ENCODE results near the gene RAB3IL1. TPM values are rescaled to one million over a fixed set of nuclear protein-coding genes. Genes with fewer than 3 reads are reported as not detected.

RAB3IL1 gene
- total RNA-seq, 2 experiments from 2014 or later = not detected

DNA sequence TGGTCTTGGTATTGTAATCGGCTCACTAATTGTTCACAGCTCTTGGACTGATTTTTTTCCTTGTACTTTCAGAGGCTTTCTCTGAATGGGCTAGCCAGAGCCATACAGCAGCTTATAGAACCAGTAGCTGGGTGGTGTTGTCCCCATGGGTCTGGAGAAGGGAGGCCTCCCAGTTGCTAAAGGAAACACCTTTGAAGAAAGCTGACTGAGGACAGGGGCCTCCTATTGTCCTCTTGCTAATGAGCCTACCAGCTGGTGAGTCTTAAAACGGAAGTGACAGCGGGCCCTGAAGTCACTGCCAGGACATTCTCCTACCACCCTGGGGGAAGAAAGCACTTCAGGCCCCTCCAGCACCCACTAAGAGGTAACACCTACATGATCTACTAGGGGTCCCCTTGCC is 36.0 kb downstream of the RAB3IL1 start:
- H3K27ac Mint-ChIP-seq = no peak overlapping the region
- no peaks in the 10 kb centered on the region for H3K36me3 Mint-ChIP-seq (ENCODE audit: low read depth)
- no peaks in the 10 kb centered on the region for H3K27me3 Mint-ChIP-seq
- H3K4me1 Mint-ChIP-seq (ENCODE audit: low read depth) = no peaks in the 10 kb centered on the region
- POLR2A ChIA-PET = no interaction called here
- intact Hi-C loops (cut with micrococcal nuclease) = no loop called here
- DNase-seq (no peak), ATAC-seq (no peak)
- CTCF ChIA-PET = interaction anchor here (0.8 to 5.8 kb wide), 7 partner anchors 9 to 227 kb away, joined by 3 to 50 read pairs (median 6); no protein-coding TSS in a partner anchor
- no peaks in the 10 kb centered on the region for H3K9me3 Mint-ChIP-seq
- no peak for TF ChIP-seq CTCF (IDR thresholded peaks at IDR 0.05)
- H3K4me3 Mint-ChIP-seq = no peak overlapping the region

GRCh38 chr11:61880454-61880853 is 36.9 kb downstream of the RAB3IL1 start:
- ChIA-PET POLR2A (no interaction called here), CTCF (interaction anchor here (1.1 to 5.8 kb wide), 7 partner anchors 10 to 228 kb away, joined by 4 to 50 read pairs (median 7); no protein-coding TSS in a partner anchor)
- ATAC-seq (no peak), DNase-seq (no peak)
- no peaks in the 10 kb centered on the region for H3K36me3 Mint-ChIP-seq (ENCODE audit: low read depth)
- no peaks in the 10 kb centered on the region for H3K9me3 Mint-ChIP-seq
- no peak for TF ChIP-seq CTCF (IDR thresholded peaks at IDR 0.05)
- no peak overlapping the region for H3K27ac Mint-ChIP-seq
- intact Hi-C loops (cut with micrococcal nuclease) = no loop called here
- no peak overlapping the region for H3K4me3 Mint-ChIP-seq
- no peaks in the 10 kb centered on the region for H3K4me1 Mint-ChIP-seq (ENCODE audit: low read depth)
- no peaks in the 10 kb centered on the region for H3K27me3 Mint-ChIP-seq

DNA sequence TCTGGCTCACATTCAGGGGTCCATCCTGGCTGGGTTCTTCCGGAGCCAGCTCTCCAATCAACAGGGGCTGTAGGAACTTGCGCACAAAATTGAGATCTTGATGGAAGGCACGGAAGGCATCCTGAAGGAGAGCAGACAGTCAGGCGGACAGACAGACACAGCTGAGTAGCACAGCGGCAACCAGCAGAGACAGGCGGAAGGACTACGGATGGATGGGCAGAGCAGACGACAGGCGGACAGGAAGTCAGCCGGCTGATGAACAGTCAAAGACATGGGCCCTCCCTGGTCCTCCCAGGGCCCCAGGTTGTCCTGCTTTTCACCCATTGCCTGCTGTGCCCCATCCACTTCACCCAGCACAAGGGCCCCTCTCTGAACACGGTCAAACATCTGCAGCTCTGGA is 37.3 kb downstream of the RAB3IL1 start:
- H3K27me3 Mint-ChIP-seq = no peaks in the 10 kb centered on the region
- ChIA-PET CTCF (interaction anchor here (1.7 to 5.8 kb wide), 5 partner anchors 10 to 227 kb away, joined by 4 to 50 read pairs (median 10); no protein-coding TSS in a partner anchor), POLR2A (no interaction called here)
- intact Hi-C loops (cut with micrococcal nuclease) = no loop called here
- H3K4me3 Mint-ChIP-seq = no peak overlapping the region
- H3K27ac Mint-ChIP-seq = no peak overlapping the region
- no peaks in the 10 kb centered on the region for H3K4me1 Mint-ChIP-seq (ENCODE audit: low read depth)
- DNase-seq = no peak
- ATAC-seq = no peak
- TF ChIP-seq CTCF (IDR thresholded peaks at IDR 0.05) = no peak
- H3K36me3 Mint-ChIP-seq (ENCODE audit: low read depth) = no peaks in the 10 kb centered on the region
- no peaks in the 10 kb centered on the region for H3K9me3 Mint-ChIP-seq

- POLR2A ChIA-PET = no interaction called here
- CTCF ChIA-PET = interaction anchor here (2.2 to 5.8 kb wide), 4 partner anchors 9 to 228 kb away, joined by 7 to 50 read pairs (median 16); no protein-coding TSS in a partner anchor
- H3K36me3 Mint-ChIP-seq (ENCODE audit: low read depth) = no peaks in the 10 kb centered on the region
Observed at GRCh38 chr11:61879152-61879551, 38.2 kb downstream of the RAB3IL1 start.

DNA sequence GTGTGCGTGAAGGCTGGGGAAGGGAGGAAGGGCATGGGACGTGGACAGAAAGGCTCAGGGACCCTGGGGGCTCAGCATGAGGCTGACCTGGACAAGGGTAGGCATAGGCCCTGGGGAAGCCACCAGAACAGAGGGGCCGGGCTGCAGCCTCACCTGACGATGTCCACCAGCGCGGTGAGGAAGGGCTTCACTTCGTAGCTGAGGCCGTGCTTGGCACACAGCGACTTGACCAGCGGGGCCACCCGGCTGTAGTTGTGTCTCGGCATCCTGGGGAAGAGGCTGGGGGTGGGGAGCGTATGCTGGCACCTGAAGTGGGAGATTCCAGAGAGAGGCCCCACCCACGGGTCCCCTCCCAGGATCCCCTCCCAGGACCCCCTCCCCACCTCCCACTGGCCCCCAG is 41.7 kb downstream of the RAB3IL1 start:
- peaks cover 2% of the 10 kb centered on the region for H3K4me1 Mint-ChIP-seq (ENCODE audit: low read depth)
- TF ChIP-seq CTCF (IDR thresholded peaks at IDR 0.05) = no peak
- intact Hi-C loops (cut with micrococcal nuclease) = no loop called here
- CTCF ChIA-PET = interaction anchor here (1.9 to 3.2 kb wide), 2 partner anchors 23 to 72 kb away, joined by 9 to 11 read pairs; no protein-coding TSS in a partner anchor
- H3K36me3 Mint-ChIP-seq (ENCODE audit: low read depth) = no peaks in the 10 kb centered on the region
- ATAC-seq (no peak), DNase-seq (no peak)
- no peaks in the 10 kb centered on the region for H3K9me3 Mint-ChIP-seq
- H3K27ac Mint-ChIP-seq = no peak overlapping the region
- POLR2A ChIA-PET = no interaction called here
- no peaks in the 10 kb centered on the region for H3K27me3 Mint-ChIP-seq
- H3K4me3 Mint-ChIP-seq = no peak overlapping the region

More at GRCh38 chr11:61879152-61879551, 38.2 kb downstream of the RAB3IL1 start:
- DNase-seq = no peak
- Mint-ChIP-seq H3K27me3 (no peaks in the 10 kb centered on the region), H3K27ac (no peak overlapping the region), H3K9me3 (no peaks in the 10 kb centered on the region), H3K4me1 (ENCODE audit: low read depth) (no peaks in the 10 kb centered on the region), H3K4me3 (no peak overlapping the region)
- intact Hi-C loops (cut with micrococcal nuclease) = no loop called here
- no peak for ATAC-seq
- no peak for TF ChIP-seq CTCF (IDR thresholded peaks at IDR 0.05)
